ENCODE measurements around the gene AKAP7.

DNA sequence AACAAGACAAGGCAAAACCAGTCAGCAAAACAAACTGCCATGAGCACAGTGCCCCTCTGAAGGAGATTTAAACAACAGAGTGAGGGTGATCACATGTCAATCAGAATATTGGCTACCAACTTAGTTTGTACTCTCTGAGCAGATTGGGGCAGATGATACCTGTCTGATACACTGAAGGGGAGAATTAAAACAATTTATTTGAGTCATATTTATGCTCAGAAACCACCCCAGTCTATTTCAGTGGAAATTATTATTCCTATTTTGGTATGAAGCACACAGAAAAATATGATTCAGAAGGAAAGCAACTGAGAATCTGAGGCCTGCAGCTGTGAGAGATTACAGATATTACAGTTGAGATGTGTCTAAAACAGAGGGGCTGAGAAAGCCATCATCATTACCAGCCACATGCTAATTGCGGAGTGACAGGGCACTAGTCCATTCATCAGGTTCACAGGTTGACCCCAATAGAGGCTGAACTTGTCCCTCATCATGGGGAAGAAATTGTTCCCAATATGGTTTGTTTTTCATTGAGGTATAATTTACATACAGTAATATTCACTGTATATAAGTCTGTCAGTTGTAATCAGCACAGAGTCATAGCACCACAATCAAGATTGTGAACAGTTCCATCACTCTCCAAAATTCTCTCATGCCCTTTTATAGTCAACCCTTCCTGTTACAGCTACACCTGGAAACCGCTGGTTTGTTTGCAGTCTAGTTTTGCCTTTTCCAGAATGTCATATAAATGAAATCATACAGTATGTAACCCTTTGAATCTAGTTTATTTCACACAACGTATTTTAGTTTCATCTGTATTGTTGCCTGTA lies 134.5 kb downstream of the AKAP7 start:
- TF ChIP-seq, protein P1, sequence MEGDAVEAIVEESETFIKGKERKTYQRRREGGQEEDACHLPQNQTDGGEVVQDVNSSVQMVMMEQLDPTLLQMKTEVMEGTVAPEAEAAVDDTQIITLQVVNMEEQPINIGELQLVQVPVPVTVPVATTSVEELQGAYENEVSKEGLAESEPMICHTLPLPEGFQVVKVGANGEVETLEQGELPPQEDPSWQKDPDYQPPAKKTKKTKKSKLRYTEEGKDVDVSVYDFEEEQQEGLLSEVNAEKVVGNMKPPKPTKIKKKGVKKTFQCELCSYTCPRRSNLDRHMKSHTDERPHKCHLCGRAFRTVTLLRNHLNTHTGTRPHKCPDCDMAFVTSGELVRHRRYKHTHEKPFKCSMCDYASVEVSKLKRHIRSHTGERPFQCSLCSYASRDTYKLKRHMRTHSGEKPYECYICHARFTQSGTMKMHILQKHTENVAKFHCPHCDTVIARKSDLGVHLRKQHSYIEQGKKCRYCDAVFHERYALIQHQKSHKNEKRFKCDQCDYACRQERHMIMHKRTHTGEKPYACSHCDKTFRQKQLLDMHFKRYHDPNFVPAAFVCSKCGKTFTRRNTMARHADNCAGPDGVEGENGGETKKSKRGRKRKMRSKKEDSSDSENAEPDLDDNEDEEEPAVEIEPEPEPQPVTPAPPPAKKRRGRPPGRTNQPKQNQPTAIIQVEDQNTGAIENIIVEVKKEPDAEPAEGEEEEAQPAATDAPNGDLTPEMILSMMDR (IDR thresholded peaks at IDR 0.05): no peak
- no peak for TF ChIP-seq POLR2A (IDR thresholded peaks at IDR 0.05)

All from esophagus squamous epithelium (tissue), 4 donors.